ENCODE data around the gene TSNAXIP1. TPM values are rescaled to one million over a fixed set of nuclear protein-coding genes. Genes with fewer than 3 reads are reported as not detected.
A peak's percentile ranks its signal among the peaks of the same experiment; 100 is the strongest.

TSNAXIP1 gene
- under 1 TPM; 0.40 to 0.47 TPM for total RNA-seq

- peak within 1 kb of the TSS; percentile 97 for H3K27ac Mint-ChIP-seq
- ATAC-seq: peak; percentile 96
- no peaks in the 10 kb centered on the region for H3K9me3 Mint-ChIP-seq
- H3K4me3 Mint-ChIP-seq: peak within 1 kb of the TSS; percentile 94
- peaks cover 38% of the 10 kb centered on the region for H3K4me1 Mint-ChIP-seq (ENCODE audit: low read depth)
- H3K27me3 Mint-ChIP-seq: no peaks in the 10 kb centered on the region
- TF ChIP-seq CTCF (IDR thresholded peaks at IDR 0.05): no peak
- CTCF ChIA-PET: interaction anchor here (0.7 to 2.9 kb wide), 8 partner anchors 9 to 286 kb away, joined by 3 to 48 read pairs (median 5); no protein-coding TSS in a partner anchor
- peak; percentile 98 for DNase-seq
- intact Hi-C loops (cut with micrococcal nuclease): loop anchor here (5.0 kb wide), 1 partner anchor 36 kb away; the partner anchor contains the start of gene THAP11
- POLR2A ChIA-PET: interaction anchor here (0.6 to 3.3 kb wide), 10 partner anchors 10 to 326 kb away, joined by 3 to 18 read pairs (median 3); partner anchors contain the start of genes ATP6V0D1, CTCF, DDX28 and DUS2
- peaks cover 33% of the 10 kb centered on the region for H3K36me3 Mint-ChIP-seq (ENCODE audit: low read depth)
Measured at GRCh38 chr16:67806428-67807147, at the start of gene TSNAXIP1, which contains the start of gene RANBP10. TSNAXIP1 (plus strand) TSS chr16:67806889; CDS start chr16:67807150, 261 bp downstream. RANBP10 (minus strand) TSS chr16:67806560; CDS start chr16:67806536, 24 bp downstream.

GRCh38 chr16:67758006-67758405 is 48.7 kb upstream of the TSNAXIP1 start:
- ChIA-PET POLR2A (interaction anchor here (1.0 kb wide), 1 partner anchor 176 kb away, joined by 3 read pairs; no protein-coding TSS in a partner anchor), CTCF (interaction anchor here (1.3 to 2.3 kb wide), 2 partner anchors 59 to 88 kb away, joined by 4 to 8 read pairs; no protein-coding TSS in a partner anchor)
- no peaks in the 10 kb centered on the region for H3K9me3 Mint-ChIP-seq
- no peak for TF ChIP-seq CTCF (IDR thresholded peaks at IDR 0.05)
- peaks cover 4% of the 10 kb centered on the region for H3K36me3 Mint-ChIP-seq (ENCODE audit: low read depth)
- intact Hi-C loops (cut with micrococcal nuclease): no loop called here
- H3K27ac Mint-ChIP-seq: no peak overlapping the region
- no peak for ATAC-seq
- H3K27me3 Mint-ChIP-seq: no peaks in the 10 kb centered on the region
- H3K4me1 Mint-ChIP-seq (ENCODE audit: low read depth): peaks cover 9% of the 10 kb centered on the region
- no peak overlapping the region for H3K4me3 Mint-ChIP-seq
- DNase-seq: no peak

GRCh38 chr16:67758966-67759365 is 47.7 kb upstream of the TSNAXIP1 start:
- no peak overlapping the region for H3K27ac Mint-ChIP-seq
- ATAC-seq (no peak), DNase-seq (no peak)
- H3K27me3 Mint-ChIP-seq: no peaks in the 10 kb centered on the region
- H3K9me3 Mint-ChIP-seq: no peaks in the 10 kb centered on the region
- H3K4me3 Mint-ChIP-seq: no peak overlapping the region
- CTCF ChIA-PET: interaction anchor here (2.3 kb wide), 1 partner anchor 58 kb away, joined by 8 read pairs; no protein-coding TSS in a partner anchor
- peaks cover 1% of the 10 kb centered on the region for H3K36me3 Mint-ChIP-seq (ENCODE audit: low read depth)
- peaks cover 9% of the 10 kb centered on the region for H3K4me1 Mint-ChIP-seq (ENCODE audit: low read depth)
- intact Hi-C loops (cut with micrococcal nuclease): no loop called here
- no peak for TF ChIP-seq CTCF (IDR thresholded peaks at IDR 0.05)
- POLR2A ChIA-PET: no interaction called here

- DNase-seq (no peak), ATAC-seq (no peak)
- intact Hi-C loops (cut with micrococcal nuclease): no loop called here
- Mint-ChIP-seq H3K36me3 (ENCODE audit: low read depth) (peaks cover 1% of the 10 kb centered on the region), H3K4me1 (ENCODE audit: low read depth) (peaks cover 9% of the 10 kb centered on the region), H3K27ac (no peak overlapping the region), H3K4me3 (no peak overlapping the region), H3K27me3 (no peaks in the 10 kb centered on the region), H3K9me3 (no peaks in the 10 kb centered on the region)
- no peak for TF ChIP-seq CTCF (IDR thresholded peaks at IDR 0.05)
- ChIA-PET CTCF (no interaction called here), POLR2A (no interaction called here)
Measured at GRCh38 chr16:67760206-67760955, 46.3 kb upstream of the TSNAXIP1 start.

All from activated CD8-positive, alpha-beta T cell treated with anti-CD3 and anti-CD28 coated beads for 36 hours (primary cell).